AG04450 (cell line): Measurements from ENCODE around the gene ARHGEF10L. TPM values are rescaled to one million over a fixed set of nuclear protein-coding genes. Genes with fewer than 3 reads are reported as not detected.

Experiments used
- CTCF ChIA-PET: fragments of 300-600, 350-600 bp; formaldehyde crosslinking; extraction: SDS; loops from one replicate; lab custom pipeline; 2022; ENCODE audit warnings: antibody characterized with exemption, inconsistent platforms; lab: Charles Lee
- POLR2A ChIA-PET: fragments of 350-600 bp; formaldehyde crosslinking; extraction: SDS; loops from one replicate; lab custom pipeline; 2021; ENCODE audit warnings: antibody characterized with exemption, inconsistent platforms; lab: Yijun Ruan, JAX
- DNase-seq: peaks from one replicate; pipeline ENCODE4 v3.0.0-alpha.2; 2011; ENCODE audit warnings: low read depth, low spot score
- H3K27ac ChIP-seq: one replicate; pipeline ENCODE4 v1.5.1; 2012; ENCODE audit warnings: low read depth, low read length, control low read depth
- H3K27me3 ChIP-seq: one replicate; pipeline ENCODE4 v1.6.0; 2012; ENCODE audit warnings: low read length; ENCODE audit not compliant: control insufficient read depth, insufficient read depth
- H3K4me3 ChIP-seq: 2 replicates; pipeline ENCODE4 v1.5.1; 2011; ENCODE audit warnings: mild to moderate bottlenecking, low read depth, low read length, control low read depth
- H3K9me3 ChIP-seq: 2 replicates; pipeline ENCODE4 v1.5.1; 2012; ENCODE audit warnings: low read length; ENCODE audit not compliant: control insufficient read depth, insufficient read depth
- CTCF ChIP-seq: IDR thresholded peaks from 2 replicates; pipeline ENCODE4 v1.5.1; 2011; ENCODE audit warnings: low read depth, low read length, control low read depth, inconsistent platforms
- polyA plus RNA-seq: library from polyadenylated mRNA; depleted of rRNA; stranded (reverse); fragments of >200 nt; gene quantifications from 2 replicates; pipeline ENCODE4 v1.2.3, GENCODE V29; 2011

Gene ARHGEF10L
- polyA plus RNA-seq, 1 experiment = 5.7 TPM

- H3K27ac ChIP-seq = no peak overlapping the region
- H3K4me3 ChIP-seq = no peak overlapping the region
- no peaks in the 10 kb centered on the region for H3K9me3 ChIP-seq
- ChIA-PET POLR2A (no interaction called here), CTCF (no interaction called here)
- no peak for TF ChIP-seq CTCF
- DNase-seq = no peak
- H3K27me3 ChIP-seq = peaks cover 12% of the 10 kb centered on the region
Observed at GRCh38 chr1:17735348-17735747, 195.8 kb downstream of the ARHGEF10L start.

GRCh38 chr1:17735793-17736192 is 196.3 kb downstream of the ARHGEF10L start:
- CTCF ChIA-PET = no interaction called here
- TF ChIP-seq CTCF = no peak
- DNase-seq = no peak
- H3K27me3 ChIP-seq = peaks cover 16% of the 10 kb centered on the region
- no peak overlapping the region for H3K4me3 ChIP-seq
- POLR2A ChIA-PET = no interaction called here
- no peaks in the 10 kb centered on the region for H3K9me3 ChIP-seq
- H3K27ac ChIP-seq = no peak overlapping the region

GRCh38 chr1:17736625-17737024 is 197.1 kb downstream of the ARHGEF10L start:
- TF ChIP-seq CTCF = no peak
- ChIA-PET POLR2A (no interaction called here), CTCF (no interaction called here)
- Histone ChIP-seq H3K4me3 (no peak overlapping the region), H3K27ac (no peak overlapping the region), H3K27me3 (peaks cover 24% of the 10 kb centered on the region), H3K9me3 (no peaks in the 10 kb centered on the region)
- no peak for DNase-seq

GRCh38 chr1:17739050-17739449 is 199.6 kb downstream of the ARHGEF10L start:
- CTCF ChIA-PET = no interaction called here
- H3K27me3 ChIP-seq = peaks cover 39% of the 10 kb centered on the region
- POLR2A ChIA-PET = no interaction called here

GRCh38 chr1:17741052-17741451 is 201.6 kb downstream of the ARHGEF10L start:
- H3K27ac ChIP-seq = no peak overlapping the region
- CTCF ChIA-PET = interaction anchor here (1.5 kb wide), 1 partner anchor 79 kb away, joined by 4 read pairs; no protein-coding TSS in a partner anchor
- DNase-seq = no peak
- H3K4me3 ChIP-seq = no peak overlapping the region
- H3K9me3 ChIP-seq = no peaks in the 10 kb centered on the region
- POLR2A ChIA-PET = no interaction called here
- no peak for TF ChIP-seq CTCF
- peaks cover 47% of the 10 kb centered on the region for H3K27me3 ChIP-seq

More at GRCh38 chr1:17739050-17739449, 199.6 kb downstream of the ARHGEF10L start:
- TF ChIP-seq CTCF = no peak
- Histone ChIP-seq H3K9me3 (no peaks in the 10 kb centered on the region), H3K27ac (no peak overlapping the region), H3K4me3 (no peak overlapping the region)
- no peak for DNase-seq
